Ovary (tissue), 9 donors: ENCODE results near the gene SP6. TPM values are rescaled to one million over a fixed set of nuclear protein-coding genes. Genes with fewer than 3 reads are reported as not detected.

ENCODE experiments used
- DNase-seq, 5 donors: peaks; one replicate each; pipeline ENCODE4 v3.0.0-alpha.2; 2019 to 2020
- H3K27ac ChIP-seq, 2 donors: fragments of 200-600 bp; one replicate each; pipeline versions ENCODE4 v1.5.1 to v1.8.0; 2019 to 2022
- H3K27me3 ChIP-seq: fragments of 200-600 bp; one replicate; pipeline ENCODE4 v1.8.0; 2022
- H3K36me3 ChIP-seq: fragments of 200-600 bp; sonication (generic); one replicate; pipeline ENCODE4 v1.5.1; 2019
- H3K4me1 ChIP-seq: one replicate; pipeline ENCODE4 v1.8.1; 2013; ENCODE audit warnings: mild to moderate bottlenecking, moderate library complexity; ENCODE audit not compliant: insufficient read depth
- H3K4me3 ChIP-seq: fragments of 200-600 bp; sonication (generic); one replicate; pipeline ENCODE4 v1.5.1; 2017
- H3K9me3 ChIP-seq, 2 donors: fragments of 200-600 bp in 1 of 2; sonication (generic) in 1 of 2; one replicate each; pipeline versions ENCODE4 v1.5.1 to v1.8.1; 2013 to 2019; ENCODE audit warnings: mild to moderate bottlenecking in 1 of 2, moderate library complexity in 1 of 2
- CTCF ChIP-seq, 3 donors: fragments of 450-650 bp in 2 of 3; fragments of 200-600 bp in 1 of 3; IDR thresholded peaks; one replicate each; pipeline versions ENCODE4 v1.5.1 to v1.8.0; 2016 to 2022; ENCODE audit warnings: antibody characterized with exemption in 3 of 3, mild to moderate bottlenecking in 1 of 3
- EP300 ChIP-seq: sonication (generic); formaldehyde crosslinking; IDR thresholded peaks from one replicate; pipeline ENCODE4 v1.6.1; 2017; ENCODE audit warnings: antibody characterized with exemption
- POLR2A ChIP-seq: fragments of 450-650 bp; IDR thresholded peaks from one replicate; pipeline ENCODE4 v1.6.1; 2017; ENCODE audit warnings: antibody characterized with exemption, mild to moderate bottlenecking, moderate library complexity
- WGBS, 3 donors: extraction: QIAGEN DNeasy Blood & Tissue Kit in 1 of 3; methylation state at CpG; one replicate each; pipeline versions ENCODE4 v1.1.5 to v1.1.7; 2013 to 2017; 5-methylcytosine and 5-hydroxymethylcytosine counted together
- intact Hi-C, 4 donors: fragments of 100-400 bp; cut with DNase I; formaldehyde crosslinking; loops; one replicate each; pipeline versions ENCODE4 v1.11.0 to v1.15.1; 2022 to 2023
- polyA plus RNA-seq, 2 donors: library from polyadenylated mRNA; stranded (reverse); fragments of 200-250 nt in 1 of 2; fragments of 350-450 nt in 1 of 2; fragmentation: Illumina TruSeq in 1 of 2; extraction: RNeasy Lipid Tissue Mini Kit (QIAGEN cat#74804) in 1 of 2; gene quantifications; one replicate each; pipeline ENCODE4 v1.2.3, GENCODE V29; 2013 to 2014
- total RNA-seq, 7 donors: library from RNA; depleted of rRNA in 2 of 7; stranded (reverse); fragments of >200 nt in 2 of 7; fragmentation: NEBNext Ultra II Directional in 3 of 7; extraction: Animal tissue kit (Norgen Biotek cat#: 25700) in 3 of 7; gene quantifications; one replicate each; pipeline versions ENCODE4 v1.1.0 to v1.2.4, GENCODE V29; 2016 to 2023
- donor health status: DM: no; HTN: no; CAD: no; lungs with moderate emphysema.
- donor health status: DM: no; HTN: no; CAD: no.
- donor health status: Bipolar disorder and iron deficiency.
- donor health status: DM: yes; HTN: yes; CAD: no.
- donor health status: DM: no; HTN: no; CAD: no.
- donor health status: DM: yes; HTN: yes; CAD: no.

SP6 gene
- total and polyA plus RNA-seq, 9 donors, result 0.25 to 4.3 (median 1.1) TPM

DNA sequence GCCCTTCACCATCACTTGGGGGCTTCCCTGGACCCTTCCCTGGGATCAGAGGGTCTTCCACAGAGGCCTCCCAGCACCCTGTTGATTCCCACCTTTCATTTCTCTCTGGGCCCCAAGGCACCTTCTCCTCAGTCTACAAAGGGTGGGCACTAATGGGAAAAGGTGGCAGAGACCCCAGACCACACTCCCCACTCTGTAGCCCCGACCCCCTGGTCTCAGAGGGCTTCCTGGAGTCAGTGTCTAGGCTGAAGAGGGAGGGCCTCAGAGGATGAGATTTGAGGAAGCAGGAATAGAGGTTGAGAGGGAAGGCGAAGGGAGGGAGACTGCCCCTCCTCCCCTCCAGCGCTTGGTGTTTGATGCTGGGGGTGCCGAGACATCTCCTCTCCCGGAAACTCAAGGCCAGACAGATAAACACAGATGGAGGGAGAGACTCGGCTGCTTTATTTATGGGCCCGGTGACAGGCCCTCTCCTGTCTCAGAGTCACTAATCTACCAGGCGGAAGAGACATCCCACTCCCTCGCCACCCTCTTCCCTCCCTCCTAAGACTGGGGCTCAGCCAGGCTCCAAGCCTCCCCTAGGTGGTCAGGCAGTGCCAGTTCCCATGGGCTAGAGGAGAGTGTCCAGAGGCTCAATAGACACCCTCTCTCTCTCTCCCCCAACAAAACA lies 26.5 kb upstream of the SP6 start:
- no peaks in the 10 kb centered on the region for H3K27me3 ChIP-seq
- H3K36me3 ChIP-seq, result no peaks in the 10 kb centered on the region
- intact Hi-C loops, result no loop called here
- TF ChIP-seq EP300, result no peak
- no peak for TF ChIP-seq CTCF (IDR thresholded peaks at IDR 0.05)
- no peak for TF ChIP-seq POLR2A
- H3K4me1 ChIP-seq, result no peaks in the 10 kb centered on the region
- no peaks in the 10 kb centered on the region for H3K9me3 ChIP-seq
- H3K27ac ChIP-seq, result no peak overlapping the region
- no peak overlapping the region for H3K4me3 ChIP-seq
- WGBS, 3 donors, result 13 to 30% (median 19%) methylated on average over 9 of the region's 9 CpGs
- peak in 1 of 5 donors; percentile 65 for DNase-seq

- Histone ChIP-seq H3K4me3 (no peak overlapping the region), H3K27me3 (no peaks in the 10 kb centered on the region), H3K9me3 (no peaks in the 10 kb centered on the region), H3K27ac (no peak overlapping the region), H3K4me1 (no peaks in the 10 kb centered on the region), H3K36me3 (no peaks in the 10 kb centered on the region)
- intact Hi-C loops, result no loop called here
- TF ChIP-seq POLR2A (no peak), EP300 (no peak), CTCF (IDR thresholded peaks at IDR 0.05) (no peak)
- DNase-seq, result peak in 1 of 5 donors; percentile 35
- 44 to 50% (median 49%) methylated on average over 8 to 11 of the region's 11 CpGs for WGBS, 3 donors
Measured at GRCh38 chr17:47875011-47875985, 24.3 kb upstream of the SP6 start.

DNA sequence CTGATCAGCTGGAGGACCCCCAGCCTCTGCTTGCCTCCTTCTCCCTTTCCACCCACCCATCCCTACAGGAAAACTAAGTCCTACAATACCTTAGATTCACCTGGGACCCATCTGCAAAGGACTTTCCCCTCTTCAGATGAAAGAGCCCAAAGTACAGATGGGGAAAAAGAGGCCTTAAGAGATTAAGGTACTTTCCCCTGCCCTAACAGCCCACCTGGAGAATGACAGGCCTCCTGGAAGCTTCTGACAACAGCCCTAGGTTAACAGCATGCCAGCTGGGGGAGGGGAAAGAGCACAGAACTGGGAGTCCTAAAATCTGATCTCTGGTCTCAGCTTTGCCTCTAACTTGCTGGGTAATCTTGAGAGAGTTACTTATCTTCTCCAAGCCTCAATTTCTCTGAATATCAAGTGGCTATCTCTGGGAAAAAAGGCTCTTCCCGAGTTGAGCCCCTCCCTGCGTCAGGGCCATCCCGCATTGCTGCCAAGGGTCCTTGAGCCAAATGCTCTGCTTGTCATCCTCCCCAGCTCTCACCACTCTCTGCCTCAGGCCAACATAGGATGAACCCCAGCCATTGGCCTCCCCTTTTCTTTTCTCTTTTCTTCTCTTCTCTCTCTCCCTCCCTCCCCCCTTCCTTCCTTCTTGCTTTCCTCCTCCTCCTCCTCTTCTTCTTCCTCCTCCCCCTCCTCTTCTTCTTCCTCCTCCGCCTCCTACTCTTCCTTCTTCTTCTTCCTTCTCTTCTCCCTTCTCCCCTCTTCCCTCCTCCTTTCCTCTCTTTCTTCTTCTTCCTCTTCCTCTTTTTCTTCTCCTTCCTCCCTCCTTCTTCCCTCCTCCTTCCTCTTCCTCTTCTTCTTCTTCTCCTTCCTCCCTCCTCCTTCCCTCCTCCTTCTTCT lies 22.5 kb upstream of the SP6 start:
- WGBS, 3 donors, result 39 to 57% (median 53%) methylated on average over 4 of the region's 4 CpGs
- no peak overlapping the region for H3K27ac ChIP-seq
- TF ChIP-seq POLR2A (no peak), CTCF (IDR thresholded peaks at IDR 0.05) (no peak)
- no peaks in the 10 kb centered on the region for H3K9me3 ChIP-seq
- intact Hi-C loops, result no loop called here
- no peak overlapping the region for H3K4me3 ChIP-seq
- no peak for DNase-seq
- no peaks in the 10 kb centered on the region for H3K36me3 ChIP-seq
- no peaks in the 10 kb centered on the region for H3K4me1 ChIP-seq
- H3K27me3 ChIP-seq, result no peaks in the 10 kb centered on the region

GRCh38 chr17:47872651-47873161 lies 21.7 kb upstream of the SP6 start:
- Histone ChIP-seq H3K9me3 (no peaks in the 10 kb centered on the region), H3K27ac (no peak overlapping the region), H3K4me1 (no peaks in the 10 kb centered on the region), H3K4me3 (no peak overlapping the region), H3K36me3 (no peaks in the 10 kb centered on the region), H3K27me3 (no peaks in the 10 kb centered on the region)
- WGBS, 3 donors, result 4 to 22% (median 8%) methylated on average over 15 of the region's 15 CpGs
- intact Hi-C loops, result no loop called here
- TF ChIP-seq CTCF (IDR thresholded peaks at IDR 0.05) (no peak), POLR2A (no peak), EP300 (no peak)
- no peak for DNase-seq
